D721Med (cell line): ENCODE data around the gene MTHFS.

Experiments
- DNase-seq: peaks from one replicate; pipeline ENCODE4 v3.0.0; 2011; ENCODE audit warnings: low spot score; ENCODE audit not compliant: insufficient read length
- FAIRE-seq: peaks from 2 replicates; lab custom pipeline; 2011; peaks lifted over from hg19 to GRCh38; lab: Jason Lieb, UNC
- TF ChIP-seq, protein P1 (sequence below): IDR thresholded peaks from 2 replicates; pipeline ENCODE4 v1.5.1; 2012; ENCODE audit warnings: mild to moderate bottlenecking, control low read depth; ENCODE audit not compliant: insufficient read depth; ENCODE audit errors: missing control alignments

The MTHFS gene

DNA sequence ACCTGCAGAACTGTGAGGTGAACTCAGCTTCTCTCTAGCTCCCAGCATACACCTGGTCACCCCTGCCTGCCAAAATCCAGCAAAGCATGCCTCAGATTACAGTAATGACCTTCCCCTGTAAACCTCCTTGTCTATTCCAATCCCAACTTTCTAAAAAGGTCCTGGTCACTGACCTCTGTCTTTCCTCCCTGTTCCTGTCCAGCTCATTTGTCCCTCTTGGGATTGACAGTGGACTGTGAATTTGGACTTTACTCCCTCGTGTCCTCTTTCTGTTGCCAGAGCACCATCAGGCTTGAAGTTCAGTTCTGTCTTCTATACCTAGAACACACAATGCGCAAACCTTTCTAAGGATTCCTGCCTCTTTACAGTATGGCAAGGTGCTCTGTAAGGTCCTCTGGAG, 50.3 kb downstream of the MTHFS start:
- TF ChIP-seq, protein P1, sequence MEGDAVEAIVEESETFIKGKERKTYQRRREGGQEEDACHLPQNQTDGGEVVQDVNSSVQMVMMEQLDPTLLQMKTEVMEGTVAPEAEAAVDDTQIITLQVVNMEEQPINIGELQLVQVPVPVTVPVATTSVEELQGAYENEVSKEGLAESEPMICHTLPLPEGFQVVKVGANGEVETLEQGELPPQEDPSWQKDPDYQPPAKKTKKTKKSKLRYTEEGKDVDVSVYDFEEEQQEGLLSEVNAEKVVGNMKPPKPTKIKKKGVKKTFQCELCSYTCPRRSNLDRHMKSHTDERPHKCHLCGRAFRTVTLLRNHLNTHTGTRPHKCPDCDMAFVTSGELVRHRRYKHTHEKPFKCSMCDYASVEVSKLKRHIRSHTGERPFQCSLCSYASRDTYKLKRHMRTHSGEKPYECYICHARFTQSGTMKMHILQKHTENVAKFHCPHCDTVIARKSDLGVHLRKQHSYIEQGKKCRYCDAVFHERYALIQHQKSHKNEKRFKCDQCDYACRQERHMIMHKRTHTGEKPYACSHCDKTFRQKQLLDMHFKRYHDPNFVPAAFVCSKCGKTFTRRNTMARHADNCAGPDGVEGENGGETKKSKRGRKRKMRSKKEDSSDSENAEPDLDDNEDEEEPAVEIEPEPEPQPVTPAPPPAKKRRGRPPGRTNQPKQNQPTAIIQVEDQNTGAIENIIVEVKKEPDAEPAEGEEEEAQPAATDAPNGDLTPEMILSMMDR: no peak
- FAIRE-seq (no peak), DNase-seq (no peak)

DNA sequence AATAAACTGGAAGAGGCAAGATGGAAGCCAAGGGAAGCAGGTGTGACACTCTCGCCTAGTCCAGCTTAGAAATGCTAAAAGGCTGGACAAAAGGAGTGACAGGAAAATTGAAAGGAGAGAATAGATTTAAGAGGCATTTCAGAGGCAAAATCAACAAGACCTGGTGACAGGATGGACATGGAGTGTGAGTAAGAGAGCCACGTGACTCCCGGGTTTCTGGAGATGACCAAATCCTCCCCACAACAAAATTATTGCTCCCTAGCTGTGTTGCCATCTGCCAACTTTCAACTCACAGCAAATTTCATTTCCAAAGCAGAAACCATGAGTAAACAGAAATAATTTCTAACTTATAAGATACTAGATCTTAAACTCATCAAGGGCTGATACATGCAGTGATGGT, 52.6 kb downstream of the MTHFS start:
- DNase-seq (no peak), FAIRE-seq (no peak)
- TF ChIP-seq, protein P1: no peak

DNA sequence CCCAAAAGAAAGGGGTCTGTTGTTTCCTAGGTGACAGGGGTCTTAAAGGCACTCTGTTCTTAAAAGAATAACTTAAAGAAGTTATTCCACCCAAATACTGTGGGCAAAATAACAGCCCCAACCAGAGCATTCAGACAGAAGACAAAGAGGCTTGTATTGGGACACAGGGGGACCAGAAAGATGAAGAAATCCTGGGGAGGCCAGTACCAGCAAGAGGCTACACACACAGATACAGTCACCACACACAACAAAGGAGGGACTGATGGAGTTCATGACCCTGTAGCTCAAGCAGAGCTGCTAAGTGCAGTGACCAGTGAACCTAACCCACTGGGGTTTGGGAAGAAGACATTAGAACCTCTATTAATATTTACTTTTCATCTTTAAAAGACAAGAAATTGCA, 59.0 kb downstream of the MTHFS start:
- TF ChIP-seq, protein P1: no peak
- FAIRE-seq: no peak
- DNase-seq: no peak

DNA sequence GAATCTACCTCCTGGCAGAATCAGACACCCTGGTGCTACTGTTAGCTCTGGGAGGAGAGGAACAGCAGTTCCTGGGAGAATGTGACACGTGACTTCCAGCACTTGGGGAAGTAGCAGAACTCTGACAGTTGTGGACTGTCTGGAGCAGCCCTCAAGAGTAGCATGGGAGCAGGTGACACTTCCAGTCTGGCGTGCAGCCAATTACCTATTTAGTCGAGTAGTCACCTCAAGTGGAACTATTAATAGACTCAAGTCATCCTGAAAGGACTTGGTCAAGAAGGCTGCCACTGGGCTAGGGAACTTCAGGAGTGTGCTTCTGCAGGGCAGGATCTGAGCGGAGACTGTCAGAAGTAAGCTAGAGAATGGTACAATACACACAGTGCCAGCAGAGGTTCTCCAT, 62.3 kb downstream of the MTHFS start:
- TF ChIP-seq, protein P1: no peak
- FAIRE-seq (no peak), DNase-seq (no peak)

DNA sequence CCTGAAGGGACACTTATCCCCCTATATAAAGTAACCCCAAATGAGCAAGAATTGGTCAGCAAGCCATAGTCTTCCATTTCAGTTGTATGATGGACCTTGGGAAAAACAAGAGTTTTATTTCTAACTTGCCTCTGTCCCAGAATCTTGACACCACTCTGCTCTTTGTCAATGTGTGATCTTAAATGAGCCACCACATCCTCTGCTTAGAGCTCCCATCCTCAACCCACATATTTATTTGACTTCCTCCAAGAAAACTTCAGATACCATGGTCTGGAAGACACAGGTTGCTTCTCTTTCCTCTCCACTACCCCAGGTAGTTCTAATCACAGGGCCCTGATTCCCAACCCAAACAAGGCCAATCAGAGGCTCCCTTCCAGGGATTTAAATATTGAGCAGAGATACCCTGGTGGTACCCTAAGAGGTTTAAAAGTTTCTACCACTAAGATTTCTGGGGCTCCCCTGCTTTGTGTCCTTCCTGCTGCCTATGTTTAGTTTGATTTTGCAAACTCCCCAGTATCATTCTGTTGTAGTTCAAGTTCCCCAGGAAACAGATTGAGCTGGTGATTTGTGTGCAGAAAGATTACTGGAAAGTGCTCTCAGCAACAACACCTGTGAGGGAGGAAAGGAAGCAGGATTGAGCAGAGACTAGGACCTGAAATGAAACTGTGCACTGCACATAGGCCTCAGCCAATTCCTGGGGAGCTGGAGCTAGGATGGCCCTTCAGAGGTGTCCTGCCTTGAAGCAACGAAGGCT, 64.3 kb downstream of the MTHFS start:
- no peak for DNase-seq
- TF ChIP-seq, protein P1: no peak
- FAIRE-seq: no peak

DNA sequence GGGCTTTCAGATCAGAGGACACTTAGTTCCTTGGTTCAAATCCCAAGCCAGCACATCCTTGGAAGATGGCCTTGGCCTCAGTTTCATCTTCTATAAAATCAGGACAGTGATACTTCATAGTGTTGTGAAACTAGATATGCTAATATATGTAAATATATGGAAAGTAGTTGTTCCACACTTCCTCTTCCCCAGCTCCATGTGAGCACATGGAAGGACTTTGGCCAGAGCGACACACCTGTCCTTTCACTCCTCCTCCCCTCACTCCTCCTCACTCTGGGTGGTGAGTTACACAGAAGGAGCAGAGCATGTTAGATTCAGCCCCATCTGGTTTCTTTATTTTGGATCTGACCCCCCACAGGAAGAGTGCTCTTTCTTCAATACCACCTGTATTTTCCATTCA, 65.2 kb downstream of the MTHFS start:
- FAIRE-seq: no peak
- TF ChIP-seq, protein P1: no peak
- no peak for DNase-seq

DNA sequence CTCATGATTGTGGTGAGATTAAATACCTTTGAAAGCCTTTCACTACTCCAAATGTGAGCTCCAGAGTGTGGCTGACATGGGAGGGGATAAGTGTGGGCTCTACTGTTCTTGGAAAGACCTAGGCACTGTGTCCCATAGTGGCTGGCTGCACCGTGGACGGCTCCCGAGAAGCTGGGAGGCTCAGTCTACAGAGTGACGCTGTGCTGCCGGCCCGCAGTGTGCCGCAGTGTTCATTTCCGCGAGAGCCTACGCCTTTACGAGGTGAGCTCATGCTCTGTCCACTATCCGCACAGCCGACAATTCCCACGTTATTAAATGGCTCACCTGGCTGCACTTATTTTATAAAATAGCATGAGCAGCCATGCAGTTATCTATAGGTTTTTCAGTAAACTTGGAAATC, 66.9 kb downstream of the MTHFS start:
- FAIRE-seq: no peak
- no peak for DNase-seq
- TF ChIP-seq, protein P1: no peak
